Ovary (tissue), 3 donors: ENCODE data around the gene PRSS2.

Experiments
- CTCF ChIP-seq, 3 donors: fragments of 450-650 bp in 2 of 3; fragments of 200-600 bp in 1 of 3; IDR thresholded peaks; one replicate each; pipeline versions ENCODE4 v1.5.1 to v1.8.0; 2016 to 2022; ENCODE audit warnings: antibody characterized with exemption in 3 of 3, mild to moderate bottlenecking in 1 of 3
- EP300 ChIP-seq: sonication (generic); formaldehyde crosslinking; IDR thresholded peaks from one replicate; pipeline ENCODE4 v1.6.1; 2017; ENCODE audit warnings: antibody characterized with exemption
- POLR2A ChIP-seq: fragments of 450-650 bp; IDR thresholded peaks from one replicate; pipeline ENCODE4 v1.6.1; 2017; ENCODE audit warnings: antibody characterized with exemption, mild to moderate bottlenecking, moderate library complexity
- donor health status: DM: no; HTN: no; CAD: no.

DNA sequence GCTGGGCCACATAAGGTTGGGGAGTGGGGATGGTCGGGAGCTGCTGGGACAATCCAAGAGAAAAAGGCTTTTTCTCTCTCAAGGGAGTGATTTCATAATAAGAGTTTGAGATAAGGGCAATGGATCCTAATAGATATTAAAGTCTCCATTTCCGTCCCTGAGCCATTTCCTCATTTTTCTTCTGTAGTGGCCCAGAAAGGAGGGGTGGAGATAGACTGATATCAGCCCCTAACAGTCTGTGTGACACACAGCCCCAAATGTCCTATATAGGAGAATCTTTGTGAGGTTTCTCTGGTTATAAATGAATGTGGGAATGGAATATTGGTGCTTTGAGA is 35.2 kb downstream of the PRSS2 start:
- TF ChIP-seq CTCF (IDR thresholded peaks at IDR 0.05) (no peak), POLR2A (no peak), EP300 (no peak)
